Measurements from ENCODE around the gene RSPO4.
"Not testable (repeated sequence)": the region's sequence is repeated elsewhere in the genome, so short reads cannot be mapped to it uniquely, and the experiment has no call there.

Gene RSPO4

GRCh38 chr20:1001911-1002681, at the start of gene RSPO4:
Gene RSPO4, minus strand, starts transcription at chr20:1002311. Its CDS starts 147 bp downstream, at chr20:1002164.
- no peak for DNase-seq (ENCODE audit: low read depth)

- DNase-seq (ENCODE audit: low read depth): no peak
Observed at GRCh38 chr20:1050440-1050839, 48.3 kb upstream of the RSPO4 start.

GRCh38 chr20:1045860-1046418, 43.8 kb upstream of the RSPO4 start:
- no peak for DNase-seq (ENCODE audit: low read depth)

- no peak for DNase-seq (ENCODE audit: low read depth)
Observed at GRCh38 chr20:1041845-1042390, 39.8 kb upstream of the RSPO4 start.

- no peak for DNase-seq (ENCODE audit: low read depth)
Observed at GRCh38 chr20:1038205-1038604, 36.1 kb upstream of the RSPO4 start.

GRCh38 chr20:1037039-1037438, 34.9 kb upstream of the RSPO4 start:
- no peak for DNase-seq (ENCODE audit: low read depth)

GRCh38 chr20:1035466-1035865, 33.4 kb upstream of the RSPO4 start:
- DNase-seq (ENCODE audit: low read depth): no peak

- DNase-seq (ENCODE audit: low read depth): no peak
Observed at GRCh38 chr20:1034415-1034789, 32.3 kb upstream of the RSPO4 start.

- DNase-seq (ENCODE audit: low read depth): no peak
Observed at GRCh38 chr20:1033751-1034414, 31.8 kb upstream of the RSPO4 start.

GRCh38 chr20:1029980-1030379, 27.9 kb upstream of the RSPO4 start:
- no peak for DNase-seq (ENCODE audit: low read depth)

GRCh38 chr20:1026214-1026613, 24.1 kb upstream of the RSPO4 start:
- DNase-seq (ENCODE audit: low read depth): not testable (repeated sequence)

- DNase-seq (ENCODE audit: low read depth): no peak
Observed at GRCh38 chr20:1022871-1023270, 20.8 kb upstream of the RSPO4 start.

GRCh38 chr20:1020614-1021013, 18.5 kb upstream of the RSPO4 start:
- DNase-seq (ENCODE audit: low read depth): no peak

- DNase-seq (ENCODE audit: low read depth): no peak
Observed at GRCh38 chr20:1019344-1019743, 17.2 kb upstream of the RSPO4 start.

- no peak for DNase-seq (ENCODE audit: low read depth)
Observed at GRCh38 chr20:1017677-1018076, 15.6 kb upstream of the RSPO4 start.

GRCh38 chr20:1015181-1015580, 13.1 kb upstream of the RSPO4 start:
- no peak for DNase-seq (ENCODE audit: low read depth)

GRCh38 chr20:1014471-1014870, 12.4 kb upstream of the RSPO4 start:
- no peak for DNase-seq (ENCODE audit: low read depth)

- no peak for DNase-seq (ENCODE audit: low read depth)
Observed at GRCh38 chr20:1013566-1014340, 11.6 kb upstream of the RSPO4 start.

GRCh38 chr20:1012359-1013168, 10.5 kb upstream of the RSPO4 start:
- no peak for DNase-seq (ENCODE audit: low read depth)

GRCh38 chr20:1010659-1011058, 8.5 kb upstream of the RSPO4 start:
- DNase-seq (ENCODE audit: low read depth): no peak

GRCh38 chr20:1005452-1006027, 3.4 kb upstream of the RSPO4 start:
- DNase-seq (ENCODE audit: low read depth): no peak

Measured in activated T-helper 1 cell treated with Interleukin-2 at 50 U/mL for 16 hours (primary cell).